ENCODE measurements around the gene BCAS4.
"Not testable (repeated sequence)": the region's sequence is repeated elsewhere in the genome, so short reads cannot be mapped to it uniquely, and the experiment has no call there.

BCAS4 gene

GRCh38 chr20:50876816-50877215 lies 82.0 kb downstream of the BCAS4 start:
- Histone ChIP-seq H3K27ac (ENCODE audit: insufficient read depth, low read depth, low read length, poor library complexity, severe bottlenecking) (no peak overlapping the region), H3K9me3 (ENCODE audit: control insufficient read depth, low read length) (no peaks in the 10 kb centered on the region), H3K4me3 (ENCODE audit: insufficient read depth, low read depth, low read length) (no peak overlapping the region), H3K27me3 (ENCODE audit: control insufficient read depth, insufficient read depth, low read length, poor library complexity, severe bottlenecking) (no peaks in the 10 kb centered on the region), H3K36me3 (ENCODE audit: control insufficient read depth, insufficient read depth, low read length) (no peaks in the 10 kb centered on the region), H3K4me1 (ENCODE audit: control insufficient read depth, insufficient read depth, low read length) (peaks cover 10% of the 10 kb centered on the region)
- WGBS, 2 experiments, result 96% methylated on average over 7 of the region's 7 CpGs

- no peaks in the 10 kb centered on the region for H3K27me3 ChIP-seq (ENCODE audit: control insufficient read depth, insufficient read depth, low read length, poor library complexity, severe bottlenecking)
- no peak overlapping the region for H3K27ac ChIP-seq (ENCODE audit: insufficient read depth, low read depth, low read length, poor library complexity, severe bottlenecking)
- H3K9me3 ChIP-seq (ENCODE audit: control insufficient read depth, low read length), result no peaks in the 10 kb centered on the region
- no peaks in the 10 kb centered on the region for H3K36me3 ChIP-seq (ENCODE audit: control insufficient read depth, insufficient read depth, low read length)
- 84 to 85% methylated on average over 6 of the region's 6 CpGs for WGBS, 2 experiments
- no peak overlapping the region for H3K4me3 ChIP-seq (ENCODE audit: insufficient read depth, low read depth, low read length)
- H3K4me1 ChIP-seq (ENCODE audit: control insufficient read depth, insufficient read depth, low read length), result peaks cover 7% of the 10 kb centered on the region
Observed at GRCh38 chr20:50877232-50877743, 82.4 kb downstream of the BCAS4 start.

GRCh38 chr20:50879649-50880550 lies 85.0 kb downstream of the BCAS4 start:
- H3K4me3 ChIP-seq (ENCODE audit: insufficient read depth, low read depth, low read length), result no peak overlapping the region
- no peak overlapping the region for H3K27ac ChIP-seq (ENCODE audit: insufficient read depth, low read depth, low read length, poor library complexity, severe bottlenecking)
- H3K36me3 ChIP-seq (ENCODE audit: control insufficient read depth, insufficient read depth, low read length), result no peaks in the 10 kb centered on the region
- H3K9me3 ChIP-seq (ENCODE audit: control insufficient read depth, low read length), result no peaks in the 10 kb centered on the region
- H3K4me1 ChIP-seq (ENCODE audit: control insufficient read depth, insufficient read depth, low read length), result no peaks in the 10 kb centered on the region
- WGBS, 2 experiments, result 93 to 94% methylated on average over 20 of the region's 20 CpGs
- no peaks in the 10 kb centered on the region for H3K27me3 ChIP-seq (ENCODE audit: control insufficient read depth, insufficient read depth, low read length, poor library complexity, severe bottlenecking)

- not testable (repeated sequence) for H3K4me3 ChIP-seq (ENCODE audit: insufficient read depth, low read depth, low read length); H3K4me1 ChIP-seq (ENCODE audit: control insufficient read depth, insufficient read depth, low read length); H3K9me3 ChIP-seq (ENCODE audit: control insufficient read depth, low read length); H3K27me3 ChIP-seq (ENCODE audit: control insufficient read depth, insufficient read depth, low read length, poor library complexity, severe bottlenecking); H3K27ac ChIP-seq (ENCODE audit: insufficient read depth, low read depth, low read length, poor library complexity, severe bottlenecking); H3K36me3 ChIP-seq (ENCODE audit: control insufficient read depth, insufficient read depth, low read length)
- 79 to 93% methylated on average over 4 to 5 of the region's 5 CpGs for WGBS, 2 experiments
Observed at GRCh38 chr20:50881759-50882424, 87.0 kb downstream of the BCAS4 start.

DNA sequence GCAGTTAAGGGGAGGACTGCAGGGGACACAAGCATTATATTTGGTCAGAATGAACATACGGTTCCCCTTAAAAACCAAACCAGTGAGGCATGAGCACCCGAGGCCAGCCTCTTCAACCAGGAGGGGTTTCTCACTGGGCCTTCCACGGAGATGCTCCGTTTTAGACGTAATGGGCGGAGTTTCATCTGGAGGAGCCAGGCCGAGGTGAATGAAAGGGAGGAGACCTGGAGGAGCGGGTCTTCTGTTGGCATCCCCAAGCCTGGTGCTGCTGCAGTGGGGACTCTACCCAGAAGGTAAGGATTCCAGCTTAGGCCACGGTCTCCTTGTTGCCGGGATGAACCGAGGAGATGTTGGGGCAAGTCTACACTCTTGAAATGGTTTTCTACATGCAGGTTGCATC lies 89.0 kb downstream of the BCAS4 start:
- no peaks in the 10 kb centered on the region for H3K4me1 ChIP-seq (ENCODE audit: control insufficient read depth, insufficient read depth, low read length)
- peaks cover 5% of the 10 kb centered on the region for H3K36me3 ChIP-seq (ENCODE audit: control insufficient read depth, insufficient read depth, low read length)
- no peaks in the 10 kb centered on the region for H3K27me3 ChIP-seq (ENCODE audit: control insufficient read depth, insufficient read depth, low read length, poor library complexity, severe bottlenecking)
- H3K9me3 ChIP-seq (ENCODE audit: control insufficient read depth, low read length), result no peaks in the 10 kb centered on the region
- 85 to 88% methylated on average over 11 of the region's 11 CpGs for WGBS, 2 experiments
- H3K27ac ChIP-seq (ENCODE audit: insufficient read depth, low read depth, low read length, poor library complexity, severe bottlenecking), result no peak overlapping the region
- no peak overlapping the region for H3K4me3 ChIP-seq (ENCODE audit: insufficient read depth, low read depth, low read length)

GRCh38 chr20:50885068-50885467 lies 90.2 kb downstream of the BCAS4 start:
- Histone ChIP-seq H3K4me1 (ENCODE audit: control insufficient read depth, insufficient read depth, low read length) (no peaks in the 10 kb centered on the region), H3K4me3 (ENCODE audit: insufficient read depth, low read depth, low read length) (no peak overlapping the region), H3K36me3 (ENCODE audit: control insufficient read depth, insufficient read depth, low read length) (peaks cover 9% of the 10 kb centered on the region), H3K9me3 (ENCODE audit: control insufficient read depth, low read length) (no peaks in the 10 kb centered on the region), H3K27ac (ENCODE audit: insufficient read depth, low read depth, low read length, poor library complexity, severe bottlenecking) (no peak overlapping the region), H3K27me3 (ENCODE audit: control insufficient read depth, insufficient read depth, low read length, poor library complexity, severe bottlenecking) (no peaks in the 10 kb centered on the region)
- WGBS, 2 experiments, result 88 to 95% methylated on average over 7 of the region's 7 CpGs

- WGBS, 2 experiments, result 92 to 96% methylated on average over 5 of the region's 5 CpGs
- no peak overlapping the region for H3K27ac ChIP-seq (ENCODE audit: insufficient read depth, low read depth, low read length, poor library complexity, severe bottlenecking)
- no peaks in the 10 kb centered on the region for H3K9me3 ChIP-seq (ENCODE audit: control insufficient read depth, low read length)
- H3K36me3 ChIP-seq (ENCODE audit: control insufficient read depth, insufficient read depth, low read length), result peaks cover 16% of the 10 kb centered on the region
- no peak overlapping the region for H3K4me3 ChIP-seq (ENCODE audit: insufficient read depth, low read depth, low read length)
- no peaks in the 10 kb centered on the region for H3K27me3 ChIP-seq (ENCODE audit: control insufficient read depth, insufficient read depth, low read length, poor library complexity, severe bottlenecking)
- H3K4me1 ChIP-seq (ENCODE audit: control insufficient read depth, insufficient read depth, low read length), result no peaks in the 10 kb centered on the region
Observed at GRCh38 chr20:50885781-50886180, 90.9 kb downstream of the BCAS4 start.

DNA sequence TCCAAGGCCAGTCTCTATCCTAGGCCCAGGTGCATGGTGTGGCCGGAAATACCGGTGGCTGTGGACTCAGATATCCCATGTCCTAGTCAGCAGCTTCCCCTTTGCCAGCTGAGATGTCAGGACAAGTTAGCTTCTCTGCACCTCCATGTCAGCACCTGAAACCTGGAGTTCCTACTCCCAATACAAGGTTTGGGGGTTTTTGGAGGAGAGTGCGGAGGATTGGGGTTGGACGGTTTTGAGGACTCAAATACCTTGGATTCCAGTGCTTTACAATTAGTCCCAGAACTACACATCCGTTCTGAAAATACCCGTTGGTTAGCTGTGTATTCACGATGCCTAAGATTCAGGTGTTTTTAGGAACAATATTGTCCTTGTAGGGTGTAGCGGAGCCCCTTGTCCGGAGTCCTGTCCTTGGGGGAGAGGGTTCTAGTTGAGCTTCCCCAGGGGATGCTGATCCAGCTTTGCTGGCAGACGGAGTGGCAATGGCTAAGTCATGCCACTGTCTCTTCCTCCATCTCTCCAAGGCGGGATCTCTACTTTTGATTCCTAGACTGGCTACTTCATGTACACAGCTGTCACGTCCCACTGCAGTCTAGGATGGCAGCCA lies 91.4 kb downstream of the BCAS4 start:
- no peaks in the 10 kb centered on the region for H3K4me1 ChIP-seq (ENCODE audit: control insufficient read depth, insufficient read depth, low read length)
- H3K36me3 ChIP-seq (ENCODE audit: control insufficient read depth, insufficient read depth, low read length), result peaks cover 21% of the 10 kb centered on the region
- no peak overlapping the region for H3K4me3 ChIP-seq (ENCODE audit: insufficient read depth, low read depth, low read length)
- 93% methylated on average over 12 of the region's 12 CpGs for WGBS, 2 experiments
- H3K27me3 ChIP-seq (ENCODE audit: control insufficient read depth, insufficient read depth, low read length, poor library complexity, severe bottlenecking), result no peaks in the 10 kb centered on the region
- no peaks in the 10 kb centered on the region for H3K9me3 ChIP-seq (ENCODE audit: control insufficient read depth, low read length)
- H3K27ac ChIP-seq (ENCODE audit: insufficient read depth, low read depth, low read length, poor library complexity, severe bottlenecking), result no peak overlapping the region

- H3K4me1 ChIP-seq (ENCODE audit: control insufficient read depth, insufficient read depth, low read length), result no peaks in the 10 kb centered on the region
- WGBS, 2 experiments, result 91 to 93% methylated on average over 3 of the region's 3 CpGs
- peaks cover 31% of the 10 kb centered on the region for H3K36me3 ChIP-seq (ENCODE audit: control insufficient read depth, insufficient read depth, low read length)
Observed at GRCh38 chr20:50887576-50887975, 92.7 kb downstream of the BCAS4 start.

DNA sequence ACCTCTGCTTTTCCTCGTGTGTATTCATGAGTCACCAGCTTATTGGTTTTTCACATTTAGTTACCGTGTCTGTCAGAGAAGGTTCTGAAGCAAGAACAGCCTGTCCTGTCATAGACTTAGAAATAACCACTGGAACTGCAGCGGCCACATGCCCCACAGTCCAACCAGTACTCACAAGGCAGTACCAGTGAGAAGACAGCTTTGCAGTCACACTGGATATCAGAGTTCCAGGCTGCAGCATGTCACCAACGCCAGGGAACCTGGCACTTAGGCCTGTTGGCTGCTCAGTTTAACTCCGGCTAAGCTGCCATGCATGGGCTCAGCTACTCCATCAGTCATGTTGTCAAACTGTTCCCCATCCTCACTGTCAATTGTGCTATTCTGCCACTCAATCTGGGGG lies 96.3 kb downstream of the BCAS4 start:
- Histone ChIP-seq H3K27me3 (ENCODE audit: control insufficient read depth, insufficient read depth, low read length, poor library complexity, severe bottlenecking) (no peaks in the 10 kb centered on the region), H3K27ac (ENCODE audit: insufficient read depth, low read depth, low read length, poor library complexity, severe bottlenecking) (no peak overlapping the region), H3K9me3 (ENCODE audit: control insufficient read depth, low read length) (no peaks in the 10 kb centered on the region), H3K4me1 (ENCODE audit: control insufficient read depth, insufficient read depth, low read length) (no peaks in the 10 kb centered on the region), H3K4me3 (ENCODE audit: insufficient read depth, low read depth, low read length) (no peak overlapping the region), H3K36me3 (ENCODE audit: control insufficient read depth, insufficient read depth, low read length) (peaks cover 53% of the 10 kb centered on the region)
- WGBS, 2 experiments, result 95 to 97% methylated on average over 5 of the region's 5 CpGs

More at GRCh38 chr20:50887576-50887975, 92.7 kb downstream of the BCAS4 start:
- no peaks in the 10 kb centered on the region for H3K27me3 ChIP-seq (ENCODE audit: control insufficient read depth, insufficient read depth, low read length, poor library complexity, severe bottlenecking)
- no peaks in the 10 kb centered on the region for H3K9me3 ChIP-seq (ENCODE audit: control insufficient read depth, low read length)
- H3K4me3 ChIP-seq (ENCODE audit: insufficient read depth, low read depth, low read length), result no peak overlapping the region
- no peak overlapping the region for H3K27ac ChIP-seq (ENCODE audit: insufficient read depth, low read depth, low read length, poor library complexity, severe bottlenecking)

Measured in ectodermal cell (in vitro differentiated cells).